T-helper 2 cell treated with Interferon-gamma antibody and Interleukin-4, amounts not matched to agents 100 ng/mL and 5 ng/mL, for 36 hours (primary cell): ENCODE results near the gene GGT5. TPM values are rescaled to one million over a fixed set of nuclear protein-coding genes. Genes with fewer than 3 reads are reported as not detected.
"Not testable (repeated sequence)": the region's sequence is repeated elsewhere in the genome, so short reads cannot be mapped to it uniquely, and the experiment has no call there.

ENCODE experiments used
- intact Hi-C: fragments of 100-400 bp; cut with micrococcal nuclease; formaldehyde crosslinking; loops from one replicate; pipeline ENCODE4 v1.15.1; 2023
- total RNA-seq: library from RNA; stranded (reverse); gene quantifications from 2 replicates; pipeline ENCODE4 v1.2.3, GENCODE V29; 2022

Gene GGT5
- total RNA-seq, 1 donor from 2014 or later = 0.11 TPM

GRCh38 chr22:24263479-24263878 is 18.6 kb upstream of the GGT5 start:
- intact Hi-C loops = not testable (repeated sequence)

GRCh38 chr22:24262185-24262749 is 17.4 kb upstream of the GGT5 start:
- intact Hi-C loops = not testable (repeated sequence)

- intact Hi-C loops = not testable (repeated sequence)
Measured at GRCh38 chr22:24259459-24259858, 14.6 kb upstream of the GGT5 start.

GRCh38 chr22:24256736-24257135 is 11.9 kb upstream of the GGT5 start:
- intact Hi-C loops = not testable (repeated sequence)

- intact Hi-C loops = not testable (repeated sequence)
Measured at GRCh38 chr22:24256136-24256535, 11.3 kb upstream of the GGT5 start.

- intact Hi-C loops = not testable (repeated sequence)
Measured at GRCh38 chr22:24253126-24253525, 8.2 kb upstream of the GGT5 start.

- intact Hi-C loops = not testable (repeated sequence)
Measured at GRCh38 chr22:24251286-24251685, 6.4 kb upstream of the GGT5 start.

- intact Hi-C loops = loop anchor here (10.0 kb wide), 1 partner anchor 265 kb away; the partner anchor contains the start of gene GSTT2
Measured at GRCh38 chr22:24249413-24249812, 4.5 kb upstream of the GGT5 start.

GRCh38 chr22:24248611-24249010 is 3.7 kb upstream of the GGT5 start:
- intact Hi-C loops = loop anchor here (10.0 kb wide), 1 partner anchor 264 kb away; the partner anchor contains the start of gene GSTT2

- intact Hi-C loops = loop anchor here (2.0 to 10.0 kb wide), 2 partner anchors 59 to 263 kb away; partner anchors contain the start of gene GSTT2
Measured at GRCh38 chr22:24247564-24248344, 2.9 kb upstream of the GGT5 start.

- intact Hi-C loops = loop anchor here (2.0 to 10.0 kb wide), 2 partner anchors 58 to 262 kb away; partner anchors contain the start of gene GSTT2
Measured at GRCh38 chr22:24247011-24247507, 2.2 kb upstream of the GGT5 start.

GRCh38 chr22:24245584-24246561 is 991 bp upstream of the GGT5 start:
- intact Hi-C loops = loop anchor here (2.0 to 10.0 kb wide), 2 partner anchors 57 to 261 kb away; partner anchors contain the start of gene GSTT2

GRCh38 chr22:24244144-24244787 is 616 bp downstream of the GGT5 start:
- intact Hi-C loops = loop anchor here (10.0 kb wide), 1 partner anchor 259 kb away; the partner anchor contains the start of gene GSTT2

- intact Hi-C loops = loop anchor here (2.0 to 10.0 kb wide), 2 partner anchors 45 to 259 kb away; partner anchors contain the start of gene GSTT2
Measured at GRCh38 chr22:24243417-24243816, 1.5 kb downstream of the GGT5 start.

- intact Hi-C loops = loop anchor here (10.0 kb wide), 1 partner anchor 256 kb away; the partner anchor contains the start of gene GSTT2
Measured at GRCh38 chr22:24240985-24241692, 3.7 kb downstream of the GGT5 start.

- intact Hi-C loops = loop anchor here (10.0 kb wide), 1 partner anchor 256 kb away; the partner anchor contains the start of gene GSTT2
Measured at GRCh38 chr22:24240381-24240780, 4.5 kb downstream of the GGT5 start.

GRCh38 chr22:24238101-24238694 is 6.7 kb downstream of the GGT5 start:
- intact Hi-C loops = not testable (repeated sequence)

GRCh38 chr22:24236656-24237055 is 8.2 kb downstream of the GGT5 start:
- intact Hi-C loops = no loop called here

- intact Hi-C loops = no loop called here
Measured at GRCh38 chr22:24235315-24235714, 9.6 kb downstream of the GGT5 start.
